Adipose tissue (tissue), 3 donors: ENCODE measurements around the gene C1orf21. TPM values are rescaled to one million over a fixed set of nuclear protein-coding genes. Genes with fewer than 3 reads are reported as not detected.

Experiments
- H3K27ac ChIP-seq: one replicate; pipeline ENCODE4 v1.5.1; 2013; ENCODE audit warnings: low read depth, low read length
- WGBS, 3 donors: extraction: QIAGEN DNeasy Blood & Tissue Kit; methylation state at CpG; one replicate each; pipeline ENCODE4 v1.1.7; 2013; 5-methylcytosine and 5-hydroxymethylcytosine counted together
- polyA plus RNA-seq, 3 donors: library from polyadenylated mRNA; stranded (reverse); fragments of 200-250 nt; gene quantifications; one replicate each; pipeline ENCODE4 v1.2.3, GENCODE V29; 2013
- donor health status: healthy with polysubstance abuse.
- donor health status: Bipolar disorder and iron deficiency.
- donor health status: healthy.

Gene C1orf21
- polyA plus RNA-seq, 3 donors, result 5.5 to 86.3 (median 24.1) TPM

DNA sequence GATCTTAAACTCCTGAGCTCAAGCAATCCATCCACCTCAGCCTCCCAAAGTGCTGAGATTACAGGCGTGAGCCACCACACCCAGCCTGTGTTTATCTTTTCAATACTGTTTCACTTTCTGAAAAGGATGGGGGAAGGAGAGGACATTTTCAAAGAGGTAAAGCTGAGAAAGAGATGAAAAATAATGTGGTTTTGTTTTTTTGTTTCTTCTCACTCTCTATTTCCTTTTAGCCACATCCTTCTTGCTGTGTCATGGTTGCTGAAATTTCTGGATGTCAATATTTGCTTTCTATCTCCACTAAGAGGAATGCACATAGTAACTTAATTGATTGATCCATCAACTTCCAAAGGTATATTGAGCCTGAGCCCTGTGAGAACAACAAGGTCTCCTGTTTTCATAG is 6.4 kb upstream of the C1orf21 start:
- H3K27ac ChIP-seq, result no peak overlapping the region
- 58 to 96% (median 77%) methylated on average over 1 of the region's 1 CpG for WGBS, 3 donors

- WGBS, 3 donors, result 76 to 91% (median 83%) methylated on average over 3 of the region's 3 CpGs
- H3K27ac ChIP-seq, result no peak overlapping the region
Observed at GRCh38 chr1:184383772-184384323, 3.0 kb upstream of the C1orf21 start.

- H3K27ac ChIP-seq, result no peak overlapping the region
- 45 to 51% (median 46%) methylated on average over 16 to 17 of the region's 17 CpGs for WGBS, 3 donors
Observed at GRCh38 chr1:184385865-184386311, 941 bp upstream of the C1orf21 start.

DNA sequence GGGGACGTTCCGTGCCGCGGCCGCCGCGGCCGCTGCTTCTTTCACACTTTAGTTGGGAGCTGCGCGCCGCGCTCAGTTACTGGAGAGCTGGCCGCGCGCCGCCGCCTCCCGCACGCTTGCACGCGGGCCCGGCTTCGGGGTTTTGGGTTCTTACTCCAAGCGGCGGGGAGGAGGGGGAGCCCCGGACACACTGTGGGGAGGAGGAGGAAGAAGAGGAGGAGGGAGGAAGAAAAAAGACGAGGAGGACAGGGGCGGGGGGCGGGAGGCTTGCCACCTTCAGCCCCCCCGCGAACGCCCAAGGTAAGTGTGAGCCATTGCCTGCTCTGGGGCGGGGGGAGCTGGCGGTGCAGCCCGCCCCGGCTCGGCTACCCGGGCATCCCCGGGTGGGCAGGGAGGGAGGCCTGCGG is 243 bp downstream of the C1orf21 start:
- peak overlapping the region; percentile 55 for H3K27ac ChIP-seq
- 0% methylated on average over 37 to 40 of the region's 40 CpGs for WGBS, 3 donors

- 0 to 1% (median 0%) methylated on average over 40 to 43 of the region's 43 CpGs for WGBS, 3 donors
- no peak overlapping the region for H3K27ac ChIP-seq
Observed at GRCh38 chr1:184387476-184388318, 868 bp downstream of the C1orf21 start.

- no peak overlapping the region for H3K27ac ChIP-seq
- WGBS, 3 donors, result 2 to 5% (median 3%) methylated on average over 7 of the region's 7 CpGs
Observed at GRCh38 chr1:184388319-184388889, 1.6 kb downstream of the C1orf21 start.

DNA sequence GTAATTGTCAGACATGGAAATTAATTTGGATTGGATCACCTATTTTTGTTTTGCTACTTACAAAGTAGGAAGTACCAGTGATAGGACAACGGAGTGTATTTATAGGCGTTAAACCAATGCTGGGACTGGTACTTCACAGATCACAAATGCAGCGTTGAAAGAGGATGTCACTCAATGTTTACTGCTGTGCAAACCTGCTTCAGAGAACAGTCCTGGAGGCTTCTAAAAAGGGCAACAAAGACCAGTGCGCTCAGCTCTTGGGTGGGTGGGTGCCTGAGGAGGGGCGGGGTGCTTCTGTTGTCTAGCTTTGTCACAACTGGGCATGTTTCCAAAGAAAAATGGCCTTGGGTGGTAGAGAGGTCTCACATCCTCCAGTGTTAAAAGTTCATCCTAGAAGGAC is 2.1 kb downstream of the C1orf21 start:
- 49 to 61% (median 49%) methylated on average over 5 of the region's 5 CpGs for WGBS, 3 donors
- H3K27ac ChIP-seq, result no peak overlapping the region

GRCh38 chr1:184389446-184389845 is 2.6 kb downstream of the C1orf21 start:
- no peak overlapping the region for H3K27ac ChIP-seq

GRCh38 chr1:184390889-184391288 is 4.1 kb downstream of the C1orf21 start:
- 62 to 70% (median 67%) methylated on average over 2 of the region's 2 CpGs for WGBS, 3 donors
- no peak overlapping the region for H3K27ac ChIP-seq

More at GRCh38 chr1:184389446-184389845, 2.6 kb downstream of the C1orf21 start:
- 74 to 77% (median 76%) methylated on average over 2 of the region's 2 CpGs for WGBS, 3 donors

- 78 to 90% (median 90%) methylated on average over 6 of the region's 6 CpGs for WGBS, 3 donors
- no peak overlapping the region for H3K27ac ChIP-seq
Observed at GRCh38 chr1:184392067-184392466, 5.2 kb downstream of the C1orf21 start.

- WGBS, 3 donors, result 86 to 94% (median 87%) methylated on average over 5 of the region's 5 CpGs
- no peak overlapping the region for H3K27ac ChIP-seq
Observed at GRCh38 chr1:184392779-184393522, 6.1 kb downstream of the C1orf21 start.

- no peak overlapping the region for H3K27ac ChIP-seq
Observed at GRCh38 chr1:184393962-184394361, 7.1 kb downstream of the C1orf21 start.

DNA sequence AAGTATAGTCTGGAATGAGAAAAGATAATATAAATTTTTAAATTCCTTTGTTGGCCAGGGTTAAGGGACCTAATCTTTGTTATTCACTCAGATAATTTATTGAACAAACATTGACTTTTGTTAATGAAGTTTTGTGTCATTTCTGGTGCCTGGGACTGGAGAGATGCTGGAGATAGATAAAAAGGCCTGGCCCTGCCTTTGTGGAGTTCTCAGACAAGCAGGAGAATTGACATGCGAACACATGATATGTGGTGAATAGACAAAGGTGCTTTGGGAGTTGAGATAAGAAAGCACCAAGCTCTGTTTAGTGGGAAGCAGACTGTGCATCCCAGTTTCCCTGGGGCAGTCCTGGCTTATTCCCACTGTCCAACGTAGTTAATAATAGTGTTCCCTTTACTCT is 8.5 kb downstream of the C1orf21 start:
- H3K27ac ChIP-seq, result no peak overlapping the region
- 80 to 88% (median 82%) methylated on average over 2 of the region's 2 CpGs for WGBS, 3 donors

DNA sequence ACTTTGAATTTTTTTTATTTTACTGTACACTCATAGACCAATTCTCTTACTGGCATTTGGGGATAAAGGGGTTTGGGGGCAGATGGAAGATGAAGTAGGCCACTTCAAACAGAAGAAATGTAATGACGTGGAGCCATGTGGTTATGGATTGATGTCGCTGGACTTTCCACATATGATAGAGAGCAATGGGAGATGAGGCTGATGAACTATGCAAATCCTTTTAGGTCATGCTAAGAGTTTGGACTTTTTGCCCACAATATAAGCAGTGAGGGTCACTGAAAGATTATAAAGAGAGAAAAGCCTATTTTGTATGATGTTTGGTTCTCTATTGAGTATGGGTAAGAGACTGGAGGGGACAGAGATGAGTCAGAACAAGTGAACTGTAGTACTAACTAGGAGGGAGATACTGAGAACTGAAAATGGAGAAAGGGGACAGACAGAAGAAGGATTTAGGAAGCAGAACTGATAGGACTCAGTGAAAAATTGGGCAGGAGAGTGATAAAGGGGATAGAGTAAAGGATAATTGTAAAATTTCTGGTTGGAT is 9.2 kb downstream of the C1orf21 start:
- WGBS, 3 donors, result 50 to 97% (median 96%) methylated on average over 2 of the region's 2 CpGs
- H3K27ac ChIP-seq, result no peak overlapping the region

- no peak overlapping the region for H3K27ac ChIP-seq
- WGBS, 3 donors, result 45 to 67% (median 46%) methylated on average over 5 of the region's 5 CpGs
Observed at GRCh38 chr1:184399192-184399847, 12.5 kb downstream of the C1orf21 start.

- H3K27ac ChIP-seq, result no peak overlapping the region
- 69 to 89% (median 84%) methylated on average over 3 of the region's 3 CpGs for WGBS, 3 donors
Observed at GRCh38 chr1:184403961-184404726, 17.3 kb downstream of the C1orf21 start.

GRCh38 chr1:184404727-184405027 is 17.8 kb downstream of the C1orf21 start:
- 68 to 93% (median 81%) methylated on average over 2 of the region's 2 CpGs for WGBS, 3 donors
- H3K27ac ChIP-seq, result no peak overlapping the region
